ENCODE measurements around the gene ALOX12.
"Not testable (repeated sequence)": the region's sequence is repeated elsewhere in the genome, so short reads cannot be mapped to it uniquely, and the experiment has no call there.

Gene ALOX12

GRCh38 chr17:6981426-6981825 lies 14.4 kb upstream of the ALOX12 start:
- DNase-seq, result no peak
- H3K27me3 ChIP-seq (replicated peaks; ENCODE audit: control insufficient read depth, insufficient read depth, low read length, poor library complexity, severe bottlenecking), result no peaks in the 10 kb centered on the region
- no peak overlapping the region for H3K27ac ChIP-seq (ENCODE audit: insufficient read depth, low read length, poor library complexity, severe bottlenecking)
- H3K4me1 ChIP-seq (ENCODE audit: control insufficient read depth, insufficient read depth, low read length, poor library complexity, severe bottlenecking), result no peaks in the 10 kb centered on the region
- H3K9me3 ChIP-seq (ENCODE audit: control insufficient read depth, low read length), result no peaks in the 10 kb centered on the region
- H3K4me3 ChIP-seq (ENCODE audit: insufficient read depth, low read depth, low read length, poor library complexity, severe bottlenecking), result no peak overlapping the region
- H3K36me3 ChIP-seq (ENCODE audit: control insufficient read depth, insufficient read depth, low read length), result no peaks in the 10 kb centered on the region

- no peak for DNase-seq
- Histone ChIP-seq H3K27ac (ENCODE audit: insufficient read depth, low read length, poor library complexity, severe bottlenecking) (no peak overlapping the region), H3K9me3 (ENCODE audit: control insufficient read depth, low read length) (no peaks in the 10 kb centered on the region), H3K4me3 (ENCODE audit: insufficient read depth, low read depth, low read length, poor library complexity, severe bottlenecking) (no peak overlapping the region), H3K27me3 (replicated peaks; ENCODE audit: control insufficient read depth, insufficient read depth, low read length, poor library complexity, severe bottlenecking) (no peaks in the 10 kb centered on the region), H3K4me1 (ENCODE audit: control insufficient read depth, insufficient read depth, low read length, poor library complexity, severe bottlenecking) (no peaks in the 10 kb centered on the region), H3K36me3 (ENCODE audit: control insufficient read depth, insufficient read depth, low read length) (no peaks in the 10 kb centered on the region)
These were observed 10.6 kb upstream of the ALOX12 start for GRCh38 chr17:6985266-6985665.

- no peak for DNase-seq
- Histone ChIP-seq H3K9me3 (ENCODE audit: control insufficient read depth, low read length) (no peaks in the 10 kb centered on the region), H3K27ac (ENCODE audit: insufficient read depth, low read length, poor library complexity, severe bottlenecking) (no peak overlapping the region), H3K4me3 (ENCODE audit: insufficient read depth, low read depth, low read length, poor library complexity, severe bottlenecking) (no peak overlapping the region), H3K4me1 (ENCODE audit: control insufficient read depth, insufficient read depth, low read length, poor library complexity, severe bottlenecking) (no peaks in the 10 kb centered on the region), H3K27me3 (replicated peaks; ENCODE audit: control insufficient read depth, insufficient read depth, low read length, poor library complexity, severe bottlenecking) (no peaks in the 10 kb centered on the region), H3K36me3 (ENCODE audit: control insufficient read depth, insufficient read depth, low read length) (no peaks in the 10 kb centered on the region)
These were observed 9.2 kb upstream of the ALOX12 start for GRCh38 chr17:6986676-6987075.

GRCh38 chr17:6989779-6990178 lies 6.1 kb upstream of the ALOX12 start:
- no peaks in the 10 kb centered on the region for H3K9me3 ChIP-seq (ENCODE audit: control insufficient read depth, low read length)
- H3K36me3 ChIP-seq (ENCODE audit: control insufficient read depth, insufficient read depth, low read length), result no peaks in the 10 kb centered on the region
- no peak overlapping the region for H3K4me3 ChIP-seq (ENCODE audit: insufficient read depth, low read depth, low read length, poor library complexity, severe bottlenecking)
- no peaks in the 10 kb centered on the region for H3K4me1 ChIP-seq (ENCODE audit: control insufficient read depth, insufficient read depth, low read length, poor library complexity, severe bottlenecking)
- no peak overlapping the region for H3K27ac ChIP-seq (ENCODE audit: insufficient read depth, low read length, poor library complexity, severe bottlenecking)
- no peaks in the 10 kb centered on the region for H3K27me3 ChIP-seq (replicated peaks; ENCODE audit: control insufficient read depth, insufficient read depth, low read length, poor library complexity, severe bottlenecking)
- DNase-seq, result no peak

- H3K27me3 ChIP-seq (replicated peaks; ENCODE audit: control insufficient read depth, insufficient read depth, low read length, poor library complexity, severe bottlenecking); H3K27ac ChIP-seq (ENCODE audit: insufficient read depth, low read length, poor library complexity, severe bottlenecking); DNase-seq; H3K4me1 ChIP-seq (ENCODE audit: control insufficient read depth, insufficient read depth, low read length, poor library complexity, severe bottlenecking); H3K36me3 ChIP-seq (ENCODE audit: control insufficient read depth, insufficient read depth, low read length); H3K4me3 ChIP-seq (ENCODE audit: insufficient read depth, low read depth, low read length, poor library complexity, severe bottlenecking); H3K9me3 ChIP-seq (ENCODE audit: control insufficient read depth, low read length): not testable (repeated sequence)
These were observed 2.2 kb upstream of the ALOX12 start for GRCh38 chr17:6993613-6994056.

GRCh38 chr17:6994118-6994598 lies 1.7 kb upstream of the ALOX12 start:
- Histone ChIP-seq H3K27ac (ENCODE audit: insufficient read depth, low read length, poor library complexity, severe bottlenecking) (no peak overlapping the region), H3K9me3 (ENCODE audit: control insufficient read depth, low read length) (no peaks in the 10 kb centered on the region), H3K4me1 (ENCODE audit: control insufficient read depth, insufficient read depth, low read length, poor library complexity, severe bottlenecking) (no peaks in the 10 kb centered on the region), H3K27me3 (replicated peaks; ENCODE audit: control insufficient read depth, insufficient read depth, low read length, poor library complexity, severe bottlenecking) (no peaks in the 10 kb centered on the region), H3K4me3 (ENCODE audit: insufficient read depth, low read depth, low read length, poor library complexity, severe bottlenecking) (no peak overlapping the region), H3K36me3 (ENCODE audit: control insufficient read depth, insufficient read depth, low read length) (peaks cover 15% of the 10 kb centered on the region)
- DNase-seq, result no peak

- Histone ChIP-seq H3K4me3 (ENCODE audit: insufficient read depth, low read depth, low read length, poor library complexity, severe bottlenecking) (no peak overlapping the region), H3K9me3 (ENCODE audit: control insufficient read depth, low read length) (no peaks in the 10 kb centered on the region), H3K27me3 (replicated peaks; ENCODE audit: control insufficient read depth, insufficient read depth, low read length, poor library complexity, severe bottlenecking) (no peaks in the 10 kb centered on the region), H3K36me3 (ENCODE audit: control insufficient read depth, insufficient read depth, low read length) (peaks cover 21% of the 10 kb centered on the region), H3K4me1 (ENCODE audit: control insufficient read depth, insufficient read depth, low read length, poor library complexity, severe bottlenecking) (no peaks in the 10 kb centered on the region), H3K27ac (ENCODE audit: insufficient read depth, low read length, poor library complexity, severe bottlenecking) (no peak overlapping the region)
- no peak for DNase-seq
These were observed 1.1 kb upstream of the ALOX12 start for GRCh38 chr17:6994666-6995256.

GRCh38 chr17:6996256-6997011 lies 585 bp downstream of the ALOX12 start:
- Histone ChIP-seq H3K27ac (ENCODE audit: insufficient read depth, low read length, poor library complexity, severe bottlenecking) (no peak overlapping the region), H3K4me3 (ENCODE audit: insufficient read depth, low read depth, low read length, poor library complexity, severe bottlenecking) (no peak overlapping the region)

GRCh38 chr17:6997171-6997570 lies 1.3 kb downstream of the ALOX12 start:
- Histone ChIP-seq H3K4me1 (ENCODE audit: control insufficient read depth, insufficient read depth, low read length, poor library complexity, severe bottlenecking) (no peaks in the 10 kb centered on the region), H3K4me3 (ENCODE audit: insufficient read depth, low read depth, low read length, poor library complexity, severe bottlenecking) (no peak overlapping the region), H3K9me3 (ENCODE audit: control insufficient read depth, low read length) (no peaks in the 10 kb centered on the region), H3K27me3 (replicated peaks; ENCODE audit: control insufficient read depth, insufficient read depth, low read length, poor library complexity, severe bottlenecking) (no peaks in the 10 kb centered on the region), H3K27ac (ENCODE audit: insufficient read depth, low read length, poor library complexity, severe bottlenecking) (no peak overlapping the region), H3K36me3 (ENCODE audit: control insufficient read depth, insufficient read depth, low read length) (peaks cover 35% of the 10 kb centered on the region)
- no peak for DNase-seq

More at GRCh38 chr17:6996256-6997011, 585 bp downstream of the ALOX12 start:
- H3K4me1 ChIP-seq (ENCODE audit: control insufficient read depth, insufficient read depth, low read length, poor library complexity, severe bottlenecking), result no peaks in the 10 kb centered on the region
- no peaks in the 10 kb centered on the region for H3K9me3 ChIP-seq (ENCODE audit: control insufficient read depth, low read length)
- no peak for DNase-seq
- no peaks in the 10 kb centered on the region for H3K27me3 ChIP-seq (replicated peaks; ENCODE audit: control insufficient read depth, insufficient read depth, low read length, poor library complexity, severe bottlenecking)
- H3K36me3 ChIP-seq (ENCODE audit: control insufficient read depth, insufficient read depth, low read length), result peaks cover 29% of the 10 kb centered on the region

- no peak for DNase-seq
- no peaks in the 10 kb centered on the region for H3K27me3 ChIP-seq (replicated peaks; ENCODE audit: control insufficient read depth, insufficient read depth, low read length, poor library complexity, severe bottlenecking)
- H3K4me3 ChIP-seq (ENCODE audit: insufficient read depth, low read depth, low read length, poor library complexity, severe bottlenecking), result no peak overlapping the region
- H3K36me3 ChIP-seq (ENCODE audit: control insufficient read depth, insufficient read depth, low read length), result peaks cover 45% of the 10 kb centered on the region
- no peaks in the 10 kb centered on the region for H3K4me1 ChIP-seq (ENCODE audit: control insufficient read depth, insufficient read depth, low read length, poor library complexity, severe bottlenecking)
- H3K27ac ChIP-seq (ENCODE audit: insufficient read depth, low read length, poor library complexity, severe bottlenecking), result no peak overlapping the region
- H3K9me3 ChIP-seq (ENCODE audit: control insufficient read depth, low read length), result no peaks in the 10 kb centered on the region
These were observed 3.1 kb downstream of the ALOX12 start for GRCh38 chr17:6998855-6999508.

Measured in effector memory CD4-positive, alpha-beta T cell (primary cell).